SIG-M5 (cell line): ENCODE results near the gene TEN1.

Experiments
- DNase-seq: peaks from one replicate; lab custom pipeline; 2025; lab: John Stamatoyannopoulos, UW

TEN1 gene

GRCh38 chr17:75976175-75976848, 2.7 kb upstream of the TEN1 start:
- no peak for DNase-seq

GRCh38 chr17:75979705-75980187, 706 bp downstream of the TEN1 start:
- no peak for DNase-seq

- no peak for DNase-seq
These were observed 1.4 kb downstream of the TEN1 start for GRCh38 chr17:75980188-75981018.

- DNase-seq: no peak
These were observed 2.1 kb downstream of the TEN1 start for GRCh38 chr17:75981019-75981615.

- DNase-seq: no peak
These were observed 4.6 kb downstream of the TEN1 start for GRCh38 chr17:75983501-75984181.

GRCh38 chr17:75985986-75986385, 6.9 kb downstream of the TEN1 start:
- no peak for DNase-seq

GRCh38 chr17:75987041-75987440, 8.0 kb downstream of the TEN1 start:
- DNase-seq: no peak

- no peak for DNase-seq
These were observed 12.4 kb downstream of the TEN1 start for GRCh38 chr17:75991396-75991795.

GRCh38 chr17:75994802-75995370, 15.8 kb downstream of the TEN1 start:
- DNase-seq: no peak

GRCh38 chr17:75995385-75995925, 16.4 kb downstream of the TEN1 start:
- no peak for DNase-seq

- DNase-seq: no peak
These were observed 17.9 kb downstream of the TEN1 start for GRCh38 chr17:75996665-75997590.

GRCh38 chr17:75998327-75998795, 19.3 kb downstream of the TEN1 start:
- DNase-seq: no peak

- no peak for DNase-seq
These were observed 21.1 kb downstream of the TEN1 start for GRCh38 chr17:76000016-76000754.

- DNase-seq: no peak
These were observed 21.9 kb downstream of the TEN1 start, which contains the start of gene CDK3 for GRCh38 chr17:76000755-76001521. Gene CDK3, plus strand, starts transcription at chr17:76000855. Its CDS starts 571 bp downstream, at chr17:76001426.

GRCh38 chr17:76002100-76002499, 23.1 kb downstream of the TEN1 start:
- DNase-seq: no peak

GRCh38 chr17:76003915-76004314, 24.9 kb downstream of the TEN1 start:
- DNase-seq: no peak

GRCh38 chr17:76004750-76005262, 25.8 kb downstream of the TEN1 start:
- DNase-seq: no peak
